Activated T-cell treated with anti-CD3 and anti-CD28 coated beads for 1 hour (primary cell): ENCODE measurements around the gene RPLP2.

Source experiments
- DNase-seq: peaks from one replicate; pipeline ENCODE4 v3.0.0-alpha.2; 2020; ENCODE audit warnings: low read depth

The RPLP2 gene

DNA sequence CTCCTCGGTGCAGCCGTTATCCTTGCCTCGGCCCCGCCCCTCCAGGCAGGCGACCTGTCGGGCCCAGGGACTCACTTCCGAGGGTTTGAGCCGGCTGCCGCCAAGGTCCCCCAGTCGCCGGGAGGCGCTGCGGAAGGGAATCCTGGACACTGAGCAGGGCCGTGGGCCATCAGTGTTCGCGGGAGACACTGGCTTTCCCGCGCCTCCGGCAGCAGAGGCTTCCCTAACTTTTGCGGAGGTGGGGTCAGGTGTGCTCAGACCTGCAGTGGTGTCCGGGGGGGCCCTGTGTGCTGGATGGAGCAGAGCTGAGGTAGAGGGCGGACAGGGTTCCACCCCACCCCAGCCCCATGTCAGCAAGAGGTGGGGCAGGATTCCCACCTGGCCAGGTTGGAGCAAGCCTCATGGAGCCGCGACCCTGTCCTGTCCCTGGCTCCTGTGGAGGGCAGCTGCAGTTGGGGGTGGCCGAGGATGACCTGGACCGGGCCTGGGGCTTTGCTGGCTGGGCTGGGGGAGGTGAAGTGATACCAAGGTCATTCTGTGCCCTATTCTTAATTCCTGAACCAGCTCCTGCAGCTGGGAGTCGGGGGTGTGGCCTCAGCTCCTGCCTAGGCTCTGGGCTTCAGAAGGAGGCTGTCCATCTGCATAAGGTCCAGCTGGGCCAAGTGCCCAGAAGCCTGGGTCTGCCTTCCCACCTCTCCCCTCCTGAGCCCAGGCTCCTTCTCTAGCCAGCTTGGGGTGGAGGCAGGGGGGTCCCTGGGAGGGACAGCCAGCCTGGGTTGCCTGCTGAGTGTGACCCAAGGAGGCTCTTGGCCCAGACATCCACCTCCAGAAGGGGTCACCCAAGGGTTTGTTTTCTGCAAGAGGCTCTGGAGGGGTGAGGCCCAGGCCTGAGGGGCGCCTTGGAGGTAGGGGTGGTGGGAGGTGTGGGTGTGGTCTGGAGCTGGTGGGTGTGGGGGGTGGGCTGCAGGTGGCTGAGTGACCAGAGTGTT is 41.3 kb downstream of the RPLP2 start:
- DNase-seq, result no peak

DNA sequence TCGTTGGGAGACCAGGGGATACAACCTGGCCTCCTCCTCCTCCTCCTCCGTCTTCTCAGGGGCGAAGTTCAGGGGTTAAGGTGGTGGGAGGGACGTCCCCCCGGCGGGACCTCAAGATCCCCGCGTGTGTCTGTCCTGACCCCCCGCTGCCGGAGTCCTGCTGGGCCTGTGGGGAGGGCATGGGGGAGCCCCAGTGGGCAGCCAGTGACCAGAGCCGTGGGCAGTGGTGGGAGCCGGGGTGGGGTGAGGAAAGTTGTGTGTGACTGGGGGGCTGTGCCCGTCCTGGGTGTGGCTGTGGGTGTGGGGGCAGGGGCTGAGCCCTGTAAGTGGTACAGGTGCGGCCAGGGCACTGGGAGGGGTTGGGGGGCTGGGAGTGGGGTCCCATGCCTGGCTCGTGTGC is 43.0 kb downstream of the RPLP2 start:
- DNase-seq, result no peak

DNA sequence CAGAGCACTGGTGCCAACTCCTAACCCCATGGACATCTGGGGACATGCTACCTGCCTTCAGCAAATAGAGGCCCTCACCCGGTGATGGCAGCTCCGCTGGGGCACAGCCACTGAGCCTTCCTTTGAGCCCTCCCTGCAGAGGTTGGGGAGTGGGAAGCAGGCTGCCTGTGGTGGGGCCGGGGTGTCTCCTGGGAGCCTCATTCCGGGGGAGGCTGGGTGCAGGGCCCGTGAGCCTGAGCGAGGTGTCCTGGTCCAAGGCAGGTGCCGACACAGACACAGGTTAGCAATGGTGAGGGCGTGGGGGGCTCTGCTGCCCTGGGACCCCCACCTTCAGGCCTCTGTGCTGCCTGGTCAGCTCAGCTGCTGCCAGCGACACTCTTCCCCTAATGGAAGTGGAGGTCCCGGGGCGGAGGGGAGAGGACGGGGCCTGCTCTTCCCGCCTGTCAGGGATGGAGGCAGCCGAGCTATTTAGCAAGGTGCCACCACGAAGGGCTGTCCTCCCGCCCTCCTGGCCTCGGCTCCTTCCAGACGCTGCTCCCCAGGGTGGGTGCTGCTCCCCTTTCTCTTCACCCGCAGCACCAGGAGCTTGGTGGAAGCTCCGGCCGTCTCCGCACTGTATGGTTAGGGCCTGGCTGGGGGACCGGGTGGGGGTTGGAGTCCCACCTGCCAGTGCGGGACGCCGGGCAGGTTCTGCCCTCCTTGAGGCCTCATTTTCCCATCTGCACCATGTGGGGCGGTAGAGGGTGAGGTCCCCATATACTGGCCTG is 44.1 kb downstream of the RPLP2 start:
- no peak for DNase-seq

DNA sequence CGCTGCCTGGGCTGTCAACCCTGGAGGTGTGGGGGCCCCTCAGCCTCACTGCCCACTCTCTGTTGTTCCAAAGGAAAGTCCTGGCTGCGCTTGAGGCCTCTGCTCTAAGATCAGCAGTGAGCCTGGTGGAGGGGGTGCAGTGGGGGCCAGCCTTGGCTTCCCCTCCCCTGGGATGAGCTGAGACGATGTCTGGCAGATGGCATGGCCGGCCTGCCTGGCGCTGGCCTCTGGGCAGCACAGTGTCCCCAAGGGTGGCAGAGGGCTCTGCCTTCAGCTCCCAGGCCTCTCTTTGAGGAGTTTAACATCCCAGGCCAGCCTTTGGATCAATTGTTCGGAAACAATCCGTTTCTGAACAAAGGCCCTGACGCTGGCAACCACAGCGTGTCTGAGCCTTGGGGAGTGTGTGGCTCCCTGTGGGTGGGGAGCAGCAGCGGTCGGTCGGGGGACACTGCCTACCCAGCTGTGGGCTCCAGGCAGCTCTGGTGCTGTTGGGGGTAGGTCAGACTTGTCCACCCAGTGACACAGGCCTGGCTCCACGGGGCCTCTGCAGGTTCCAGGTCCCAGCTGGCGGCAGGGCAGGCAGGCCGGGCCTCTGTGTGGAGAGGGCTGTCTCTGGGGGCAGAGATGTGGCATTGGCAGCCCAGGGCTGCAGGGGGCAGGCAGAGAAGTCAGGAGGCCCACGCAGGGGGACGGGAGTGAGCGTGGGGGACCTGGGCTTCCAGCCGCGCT is 45.0 kb downstream of the RPLP2 start:
- DNase-seq, result no peak

DNA sequence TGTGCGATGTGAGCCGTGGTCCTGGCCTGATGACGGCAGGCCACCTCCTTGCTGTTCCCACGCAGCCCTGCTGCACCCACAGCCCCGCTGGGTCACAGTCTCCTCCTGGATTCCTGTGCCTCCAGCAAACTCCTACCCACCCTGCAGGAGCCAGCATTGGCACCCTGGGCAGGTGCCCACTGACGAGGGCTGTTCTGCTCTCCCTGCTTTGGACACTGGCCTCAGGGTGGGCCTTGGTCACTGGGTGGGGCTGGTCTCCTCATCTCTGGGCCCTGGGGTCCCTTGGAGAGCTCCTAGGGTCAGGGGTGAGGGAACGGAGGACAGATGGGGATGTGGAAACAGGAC is 45.5 kb downstream of the RPLP2 start:
- no peak for DNase-seq

DNA sequence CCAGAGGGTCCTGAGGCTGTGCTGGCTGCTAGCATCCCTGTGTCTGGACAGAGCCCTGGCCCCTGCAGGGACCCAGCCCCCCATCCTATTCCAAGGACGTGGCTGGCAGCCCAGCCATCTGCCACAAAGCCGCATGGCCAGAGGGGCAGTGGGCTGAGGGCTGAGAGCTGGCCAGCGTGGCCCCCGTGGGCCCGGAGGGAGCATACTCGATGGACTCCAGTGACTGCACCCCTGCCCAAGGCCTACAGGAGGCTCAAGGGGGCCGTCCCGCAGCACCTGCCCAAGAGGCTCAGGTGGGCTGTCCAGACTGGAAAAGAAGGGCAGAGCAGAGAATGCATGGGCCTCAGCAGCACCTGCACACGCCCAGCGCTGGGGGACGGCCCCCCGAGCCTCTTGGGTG is 46.0 kb downstream of the RPLP2 start:
- DNase-seq, result no peak

DNA sequence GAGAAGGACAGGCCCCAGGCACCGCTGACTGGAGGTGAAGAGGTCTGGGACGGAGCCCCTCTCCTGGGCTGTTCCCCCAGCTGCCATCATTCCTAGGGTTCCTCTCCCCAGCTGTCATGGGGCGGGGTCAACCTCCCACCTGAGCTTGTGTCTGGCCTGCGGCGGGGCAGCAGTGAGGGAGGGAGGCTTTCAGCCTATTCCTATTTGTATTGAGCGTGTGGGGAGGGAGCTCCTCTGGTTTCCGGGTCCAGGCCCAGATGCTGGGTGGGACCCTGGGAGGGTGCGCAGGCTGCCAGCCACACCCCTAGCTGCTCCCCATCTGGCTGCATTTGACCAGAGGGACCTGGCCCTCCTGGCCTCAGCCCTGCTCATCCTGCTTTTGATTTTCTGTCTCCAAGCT is 46.6 kb downstream of the RPLP2 start:
- DNase-seq, result no peak

DNA sequence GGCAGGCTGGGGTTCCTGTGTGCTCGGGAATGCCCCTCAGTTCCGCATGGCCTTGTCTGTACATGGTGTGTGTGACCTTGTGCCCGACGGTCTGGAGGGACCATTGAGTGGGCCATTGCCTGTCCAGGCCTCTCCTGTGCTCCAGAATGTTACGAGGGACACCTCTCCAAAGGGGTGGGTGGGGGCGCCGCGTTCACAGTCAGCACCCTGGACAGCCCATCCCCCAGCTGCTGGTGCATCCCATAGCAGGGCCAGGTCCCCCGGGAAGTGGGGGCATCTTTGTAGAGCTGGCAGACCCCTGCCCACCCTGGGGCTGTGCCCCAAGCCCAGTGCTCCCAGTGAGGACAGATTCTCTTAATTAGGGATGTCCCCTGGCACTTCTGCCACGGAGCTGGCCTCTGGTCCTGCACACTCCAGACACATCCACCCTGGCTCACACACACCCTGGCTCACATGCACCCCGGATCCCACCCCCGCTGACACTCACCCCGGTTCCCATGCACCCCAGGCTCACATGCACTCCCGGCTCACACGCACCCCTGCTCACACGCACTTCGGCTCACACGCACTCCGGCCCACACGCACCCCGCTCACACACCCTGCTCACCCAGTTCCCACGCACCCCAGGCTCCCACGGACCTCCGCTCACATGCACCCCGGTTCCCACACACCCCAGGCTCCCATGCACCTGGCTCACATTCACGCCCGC is 48.4 kb downstream of the RPLP2 start:
- DNase-seq, result no peak

DNA sequence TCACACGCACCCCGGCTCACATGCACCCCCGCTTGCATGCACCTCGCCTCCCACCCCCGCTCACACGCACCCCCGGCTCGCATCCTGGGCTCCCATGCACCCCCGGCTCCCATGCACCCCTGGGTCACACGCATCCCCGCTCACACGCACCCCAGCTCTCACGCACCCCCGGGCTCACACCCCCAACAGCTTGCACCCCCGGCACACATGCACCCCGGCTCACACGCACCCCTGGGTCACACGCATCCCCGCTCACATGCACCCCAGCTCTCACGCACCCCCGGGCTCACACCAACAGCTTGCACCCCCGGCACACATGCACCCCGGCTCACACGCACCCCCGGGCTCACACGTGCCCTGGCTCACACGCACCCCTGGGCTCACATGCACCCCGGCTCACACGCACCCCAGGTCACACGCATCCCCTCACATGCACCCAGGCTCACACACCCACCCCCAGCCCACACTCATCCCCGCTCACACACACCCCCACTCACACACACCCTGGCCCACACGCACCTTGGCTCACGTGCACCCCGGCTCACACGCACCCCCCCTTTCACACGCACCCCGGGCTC is 49.1 kb downstream of the RPLP2 start:
- no peak for DNase-seq

DNA sequence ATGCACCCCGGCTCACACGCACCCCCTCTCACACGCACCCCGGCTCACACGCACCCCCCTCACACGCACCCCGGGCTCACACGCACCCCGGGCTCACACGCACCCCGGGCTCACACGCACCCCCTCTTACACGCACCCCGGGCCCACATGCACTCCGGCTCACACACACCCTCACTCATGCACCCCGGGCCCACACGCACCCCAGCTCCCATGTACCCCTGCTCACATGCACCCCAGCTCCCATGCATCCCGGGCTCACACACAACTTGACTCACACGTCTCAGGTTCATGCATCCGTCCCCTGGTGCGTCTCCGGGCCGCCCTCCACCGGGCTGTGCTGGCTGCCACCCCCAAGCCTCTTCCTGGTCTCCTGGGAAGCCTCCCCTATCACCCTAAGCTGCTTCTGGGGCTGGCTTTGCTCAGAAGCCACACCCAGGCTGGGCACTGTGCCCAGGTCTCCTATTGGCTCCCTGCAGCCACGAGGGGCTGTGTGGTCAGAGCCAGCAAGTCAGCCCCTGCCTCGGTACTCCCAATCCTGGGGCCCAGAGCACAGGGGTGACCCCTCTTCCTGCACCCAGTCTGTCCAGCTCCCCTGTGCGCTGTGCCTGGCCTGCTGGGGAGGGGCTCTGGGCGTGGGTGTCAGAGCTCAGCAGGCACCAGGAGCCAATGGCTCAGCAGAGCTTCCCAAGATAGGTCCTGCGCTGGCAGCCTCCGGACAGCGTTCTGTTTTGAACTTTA is 49.8 kb downstream of the RPLP2 start:
- DNase-seq, result no peak

DNA sequence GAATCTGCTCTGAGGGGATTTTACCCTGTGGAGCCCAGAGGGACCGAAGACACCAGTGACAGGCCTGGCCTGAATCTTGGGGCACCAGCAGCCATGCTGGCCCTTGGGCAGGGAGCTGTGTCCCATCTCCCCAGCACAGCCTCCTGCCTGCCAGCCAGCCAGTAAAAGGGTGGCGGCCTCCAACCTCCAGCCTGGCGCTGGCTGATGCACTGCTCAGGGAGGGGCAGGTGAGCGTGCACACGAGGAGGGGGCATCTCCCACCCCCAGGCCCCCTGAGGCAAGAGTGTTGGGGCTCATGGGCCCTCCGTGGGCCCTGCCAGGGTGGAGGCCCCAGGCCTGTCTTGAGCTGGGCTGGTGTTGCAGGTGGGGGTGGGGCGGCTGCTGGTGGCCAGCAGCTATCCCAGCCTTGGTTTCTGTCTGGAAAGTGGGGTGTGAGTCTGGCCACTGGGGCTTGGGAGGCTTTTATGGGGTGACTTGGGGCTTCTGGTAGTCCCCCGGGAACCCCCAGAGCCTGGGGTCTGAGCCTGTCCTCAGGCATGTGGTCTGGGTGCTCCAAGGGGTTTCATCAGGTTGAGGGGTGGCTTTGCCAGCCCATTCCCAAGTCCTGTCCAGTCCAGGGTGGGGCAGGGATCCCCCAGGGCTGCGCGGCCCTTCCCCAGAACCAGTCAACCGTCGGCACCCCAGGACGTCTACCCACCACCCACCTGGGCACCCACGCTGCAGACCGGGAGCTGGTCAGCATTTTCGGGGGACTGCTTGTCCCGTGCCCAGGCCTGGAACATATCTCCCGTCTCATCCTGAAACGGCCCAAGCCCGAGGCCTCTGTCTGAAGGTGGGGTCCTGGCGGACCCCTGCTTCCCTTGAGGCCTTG is 50.7 kb downstream of the RPLP2 start:
- no peak for DNase-seq

DNA sequence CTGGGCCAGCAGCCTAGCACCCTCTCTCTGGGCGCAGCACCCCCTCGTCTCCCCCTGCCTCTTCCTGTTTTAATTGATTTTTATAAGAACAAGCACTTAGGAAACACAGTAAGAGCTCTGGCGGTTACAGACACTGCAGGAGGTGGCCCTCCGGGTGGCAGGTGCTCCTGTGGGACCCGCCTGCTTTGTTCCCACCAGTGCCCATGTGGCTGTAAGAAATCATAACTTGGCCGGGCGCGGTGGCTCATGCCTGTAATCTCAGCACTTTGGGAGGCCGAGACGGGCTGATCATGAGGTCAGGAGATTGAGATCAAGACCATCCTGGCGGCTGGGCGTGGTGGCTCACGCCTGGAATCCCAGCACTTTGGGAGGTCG is 51.3 kb downstream of the RPLP2 start:
- DNase-seq, result no peak

DNA sequence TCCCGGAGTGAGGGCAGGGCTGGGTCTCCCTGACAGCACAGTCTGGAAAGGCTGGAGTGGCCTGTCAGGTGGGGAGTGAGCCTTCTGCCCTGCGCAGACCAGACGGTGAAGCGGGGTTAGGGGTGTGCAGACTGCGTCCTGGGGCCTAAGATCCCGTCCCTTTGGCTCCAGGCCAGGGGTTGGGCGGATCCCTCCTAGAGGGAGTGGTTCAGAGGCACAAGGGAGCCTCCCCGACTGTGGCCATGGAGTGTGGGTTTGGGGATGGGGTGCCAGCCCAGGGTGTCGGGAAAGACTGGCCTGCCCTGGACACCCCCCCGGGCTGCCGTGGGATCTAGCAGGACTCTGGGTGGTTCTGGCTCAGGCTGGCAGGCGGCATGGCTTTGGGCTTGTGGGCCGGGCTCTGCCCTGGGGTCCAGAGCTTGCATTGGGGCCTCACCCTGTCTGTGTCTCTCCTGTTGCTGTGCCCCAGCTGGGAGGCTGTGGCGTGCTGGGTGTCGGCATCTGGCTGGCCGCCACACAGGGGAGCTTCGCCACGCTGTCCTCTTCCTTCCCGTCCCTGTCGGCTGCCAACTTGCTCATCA is 52.4 kb downstream of the RPLP2 start:
- no peak for DNase-seq
